ENCODE measurements around the gene GADD45B. TPM values are rescaled to one million over a fixed set of nuclear protein-coding genes. Genes with fewer than 3 reads are reported as not detected.
"Not testable (repeated sequence)": the region's sequence is repeated elsewhere in the genome, so short reads cannot be mapped to it uniquely, and the experiment has no call there.

GADD45B gene
- total RNA-seq, 1 donor from 2014 or later = 291 TPM

DNA sequence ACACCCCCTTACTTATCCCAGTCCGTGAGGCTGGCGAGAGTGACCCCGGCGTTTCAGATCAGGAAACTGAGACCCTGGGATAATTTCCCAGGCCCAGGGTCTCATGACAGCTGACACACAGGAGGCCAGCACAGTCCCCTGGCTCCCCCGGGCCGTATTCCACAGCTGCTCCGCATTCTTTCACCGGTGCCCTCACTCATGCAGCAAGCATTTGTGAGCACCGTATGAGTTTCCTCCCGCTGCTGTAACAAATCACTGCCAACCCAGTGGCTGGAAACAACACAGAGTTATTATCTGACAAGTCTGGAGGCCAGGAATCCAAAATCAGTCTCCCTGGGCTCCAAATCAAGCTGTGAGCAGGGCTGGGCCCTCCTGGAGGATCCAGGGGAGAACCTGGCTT is 21.3 kb downstream of the GADD45B start:
- intact Hi-C loops (cut with micrococcal nuclease) = no loop called here
- ChIA-PET POLR2A (interaction anchor here (0.5 to 9.8 kb wide), 3 partner anchors 20 to 110 kb away, joined by 3 to 83 read pairs (median 5); partner anchors contain the start of gene GADD45B), CTCF (no interaction called here)
- TF ChIP-seq, protein P1, sequence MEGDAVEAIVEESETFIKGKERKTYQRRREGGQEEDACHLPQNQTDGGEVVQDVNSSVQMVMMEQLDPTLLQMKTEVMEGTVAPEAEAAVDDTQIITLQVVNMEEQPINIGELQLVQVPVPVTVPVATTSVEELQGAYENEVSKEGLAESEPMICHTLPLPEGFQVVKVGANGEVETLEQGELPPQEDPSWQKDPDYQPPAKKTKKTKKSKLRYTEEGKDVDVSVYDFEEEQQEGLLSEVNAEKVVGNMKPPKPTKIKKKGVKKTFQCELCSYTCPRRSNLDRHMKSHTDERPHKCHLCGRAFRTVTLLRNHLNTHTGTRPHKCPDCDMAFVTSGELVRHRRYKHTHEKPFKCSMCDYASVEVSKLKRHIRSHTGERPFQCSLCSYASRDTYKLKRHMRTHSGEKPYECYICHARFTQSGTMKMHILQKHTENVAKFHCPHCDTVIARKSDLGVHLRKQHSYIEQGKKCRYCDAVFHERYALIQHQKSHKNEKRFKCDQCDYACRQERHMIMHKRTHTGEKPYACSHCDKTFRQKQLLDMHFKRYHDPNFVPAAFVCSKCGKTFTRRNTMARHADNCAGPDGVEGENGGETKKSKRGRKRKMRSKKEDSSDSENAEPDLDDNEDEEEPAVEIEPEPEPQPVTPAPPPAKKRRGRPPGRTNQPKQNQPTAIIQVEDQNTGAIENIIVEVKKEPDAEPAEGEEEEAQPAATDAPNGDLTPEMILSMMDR (IDR thresholded peaks at IDR 0.05) = no peak
- no peak for ATAC-seq (ENCODE audit: low read depth)
- peaks cover 24% of the 10 kb centered on the region for H3K4me1 Mint-ChIP-seq
- H3K36me3 Mint-ChIP-seq (ENCODE audit: low read depth) = no peaks in the 10 kb centered on the region
- H3K4me3 Mint-ChIP-seq = no peak overlapping the region
- peaks cover 13% of the 10 kb centered on the region for H3K27me3 Mint-ChIP-seq
- no peak overlapping the region for H3K27ac Mint-ChIP-seq
- no peak for DNase-seq
- H3K9me3 Mint-ChIP-seq = no peaks in the 10 kb centered on the region

DNA sequence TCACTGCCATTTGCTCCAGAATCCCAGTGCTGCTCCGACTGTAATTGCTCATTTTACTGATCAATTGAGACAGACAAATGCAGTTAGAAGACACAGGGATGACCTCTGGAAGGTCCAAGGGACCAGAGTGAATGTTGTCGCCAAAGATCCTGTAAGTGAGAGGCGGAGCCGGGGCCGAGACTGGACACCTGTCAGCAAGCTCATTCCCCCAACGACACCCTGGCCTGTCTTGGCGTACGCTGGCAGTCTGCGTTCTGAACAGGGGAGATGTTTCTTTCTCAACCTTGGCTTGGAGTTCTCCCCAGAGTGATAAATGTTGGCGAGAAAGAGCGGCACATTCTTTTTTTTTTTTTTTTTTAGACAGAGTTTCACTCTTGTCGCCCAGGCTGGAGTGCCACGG is 24.2 kb downstream of the GADD45B start:
- intact Hi-C loops (cut with micrococcal nuclease) = no loop called here
- peaks cover 18% of the 10 kb centered on the region for H3K4me1 Mint-ChIP-seq
- no peak for DNase-seq

DNA sequence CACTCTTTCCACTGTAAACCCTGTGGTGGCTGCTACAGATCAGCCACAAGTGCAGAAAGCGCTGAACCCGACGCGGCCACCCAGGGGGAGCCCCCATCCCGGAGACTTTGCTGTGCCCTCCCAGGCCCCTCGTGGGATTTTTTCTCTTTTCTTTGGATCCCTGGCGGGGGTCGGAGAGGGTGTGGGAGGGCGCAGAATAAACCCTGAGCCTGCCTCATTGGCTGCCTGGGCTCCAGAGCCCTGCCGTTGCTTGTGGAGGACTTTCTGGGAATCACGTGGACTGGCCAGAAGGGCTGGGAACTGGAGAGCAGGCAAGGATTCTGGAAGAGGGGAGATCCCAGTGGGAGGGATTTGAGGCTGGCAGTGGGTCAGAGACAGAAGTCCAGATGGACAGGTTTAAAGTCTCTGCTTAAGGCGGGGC is 24.9 kb downstream of the GADD45B start:
- DNase-seq (no peak), ATAC-seq (ENCODE audit: low read depth) (no peak)
- CTCF ChIA-PET = no interaction called here
- Mint-ChIP-seq H3K27me3 (peaks cover 1% of the 10 kb centered on the region), H3K9me3 (no peaks in the 10 kb centered on the region), H3K36me3 (ENCODE audit: low read depth) (no peaks in the 10 kb centered on the region), H3K4me1 (peaks cover 16% of the 10 kb centered on the region), H3K27ac (no peak overlapping the region), H3K4me3 (no peak overlapping the region)
- intact Hi-C loops (cut with micrococcal nuclease) = no loop called here
- POLR2A ChIA-PET = interaction anchor here (0.7 kb wide), 2 partner anchors 136 to 231 kb away, joined by 3 to 5 read pairs; no protein-coding TSS in a partner anchor
- TF ChIP-seq, protein P1 (IDR thresholded peaks at IDR 0.05) = no peak

More for the DNA sequence above, 24.2 kb downstream of the GADD45B start:
- H3K4me3 Mint-ChIP-seq = no peak overlapping the region
- no peaks in the 10 kb centered on the region for H3K9me3 Mint-ChIP-seq
- H3K27ac Mint-ChIP-seq = no peak overlapping the region
- ATAC-seq (ENCODE audit: low read depth) = no peak
- H3K36me3 Mint-ChIP-seq (ENCODE audit: low read depth) = no peaks in the 10 kb centered on the region
- CTCF ChIA-PET = no interaction called here
- POLR2A ChIA-PET = interaction anchor here (0.5 to 0.7 kb wide), 3 partner anchors 137 to 558 kb away, joined by 3 to 5 read pairs (median 3); no protein-coding TSS in a partner anchor
- peaks cover 1% of the 10 kb centered on the region for H3K27me3 Mint-ChIP-seq
- TF ChIP-seq, protein P1 (IDR thresholded peaks at IDR 0.05) = no peak

- H3K36me3 Mint-ChIP-seq (ENCODE audit: low read depth) = no peaks in the 10 kb centered on the region
- TF ChIP-seq, protein P1 (IDR thresholded peaks at IDR 0.05) = no peak
- no peak overlapping the region for H3K4me3 Mint-ChIP-seq
- peak overlapping the region; percentile 41 for H3K27ac Mint-ChIP-seq
- H3K27me3 Mint-ChIP-seq = peaks cover 1% of the 10 kb centered on the region
- DNase-seq (no peak), ATAC-seq (ENCODE audit: low read depth) (peak; percentile 61)
- H3K4me1 Mint-ChIP-seq = peaks cover 24% of the 10 kb centered on the region
- ChIA-PET POLR2A (interaction anchor here (0.6 to 1.9 kb wide), 4 partner anchors 27 to 265 kb away, joined by 3 to 10 read pairs (median 10); partner anchors contain the start of gene GADD45B), CTCF (interaction anchor here (1.0 kb wide), 1 partner anchor 75 kb away, joined by 3 read pairs; no protein-coding TSS in a partner anchor)
- intact Hi-C loops (cut with micrococcal nuclease) = no loop called here
- H3K9me3 Mint-ChIP-seq = no peaks in the 10 kb centered on the region
Observed at GRCh38 chr19:2503521-2504109, 27.7 kb downstream of the GADD45B start.

GRCh38 chr19:2506656-2507055 is 30.7 kb downstream of the GADD45B start:
- H3K27ac Mint-ChIP-seq; CTCF ChIA-PET; H3K36me3 Mint-ChIP-seq (ENCODE audit: low read depth); H3K9me3 Mint-ChIP-seq; DNase-seq; ATAC-seq (ENCODE audit: low read depth); H3K27me3 Mint-ChIP-seq: not testable (repeated sequence)
- H3K4me3 Mint-ChIP-seq = peak overlapping the region; percentile 66
- POLR2A ChIA-PET = interaction anchor here (1.0 to 1.5 kb wide), 3 partner anchors 12 to 104 kb away, joined by 5 to 9 read pairs (median 7); no protein-coding TSS in a partner anchor
- intact Hi-C loops (cut with micrococcal nuclease) = loop anchor here (5.0 kb wide), 1 partner anchor 36 kb away; no protein-coding TSS in a partner anchor
- peaks cover 34% of the 10 kb centered on the region for H3K4me1 Mint-ChIP-seq
